Measurements from ENCODE around the gene SLC8A3.

Gene SLC8A3

DNA sequence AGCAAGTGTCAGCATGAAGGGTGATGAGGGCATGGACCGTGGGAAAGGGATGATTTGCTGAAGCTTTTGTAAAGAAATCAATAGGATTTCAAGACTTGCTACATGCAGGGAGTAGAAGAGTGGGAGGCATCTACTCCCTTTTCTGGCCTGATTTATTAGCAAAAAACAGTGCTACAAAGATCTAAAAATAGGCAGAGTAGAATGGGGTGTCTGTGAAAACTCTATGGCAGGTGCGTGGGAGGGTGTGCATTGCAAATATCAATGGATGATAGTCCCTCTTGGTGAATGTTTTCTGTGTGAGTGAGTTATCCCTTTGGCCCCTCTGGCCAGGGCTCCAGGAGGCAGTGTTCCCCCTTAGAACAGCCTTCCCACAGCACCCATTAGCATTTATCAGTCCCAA lies 170.5 kb downstream of the SLC8A3 start:
- TF ChIP-seq GABPA (IDR thresholded peaks at IDR 0.05; ENCODE audit: low read depth) (no peak), POLR2AphosphoS5 (IDR thresholded peaks at IDR 0.05; ENCODE audit: low read depth) (no peak), SPI1 (IDR thresholded peaks at IDR 0.05; ENCODE audit: borderline replicate concordance, low read depth) (no peak)
- TF ChIP-seq, protein P1, sequence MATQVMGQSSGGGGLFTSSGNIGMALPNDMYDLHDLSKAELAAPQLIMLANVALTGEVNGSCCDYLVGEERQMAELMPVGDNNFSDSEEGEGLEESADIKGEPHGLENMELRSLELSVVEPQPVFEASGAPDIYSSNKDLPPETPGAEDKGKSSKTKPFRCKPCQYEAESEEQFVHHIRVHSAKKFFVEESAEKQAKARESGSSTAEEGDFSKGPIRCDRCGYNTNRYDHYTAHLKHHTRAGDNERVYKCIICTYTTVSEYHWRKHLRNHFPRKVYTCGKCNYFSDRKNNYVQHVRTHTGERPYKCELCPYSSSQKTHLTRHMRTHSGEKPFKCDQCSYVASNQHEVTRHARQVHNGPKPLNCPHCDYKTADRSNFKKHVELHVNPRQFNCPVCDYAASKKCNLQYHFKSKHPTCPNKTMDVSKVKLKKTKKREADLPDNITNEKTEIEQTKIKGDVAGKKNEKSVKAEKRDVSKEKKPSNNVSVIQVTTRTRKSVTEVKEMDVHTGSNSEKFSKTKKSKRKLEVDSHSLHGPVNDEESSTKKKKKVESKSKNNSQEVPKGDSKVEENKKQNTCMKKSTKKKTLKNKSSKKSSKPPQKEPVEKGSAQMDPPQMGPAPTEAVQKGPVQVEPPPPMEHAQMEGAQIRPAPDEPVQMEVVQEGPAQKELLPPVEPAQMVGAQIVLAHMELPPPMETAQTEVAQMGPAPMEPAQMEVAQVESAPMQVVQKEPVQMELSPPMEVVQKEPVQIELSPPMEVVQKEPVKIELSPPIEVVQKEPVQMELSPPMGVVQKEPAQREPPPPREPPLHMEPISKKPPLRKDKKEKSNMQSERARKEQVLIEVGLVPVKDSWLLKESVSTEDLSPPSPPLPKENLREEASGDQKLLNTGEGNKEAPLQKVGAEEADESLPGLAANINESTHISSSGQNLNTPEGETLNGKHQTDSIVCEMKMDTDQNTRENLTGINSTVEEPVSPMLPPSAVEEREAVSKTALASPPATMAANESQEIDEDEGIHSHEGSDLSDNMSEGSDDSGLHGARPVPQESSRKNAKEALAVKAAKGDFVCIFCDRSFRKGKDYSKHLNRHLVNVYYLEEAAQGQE (IDR thresholded peaks at IDR 0.05; ENCODE audit: insufficient replicate concordance, low read depth): no peak
- TF ChIP-seq, protein P2, sequence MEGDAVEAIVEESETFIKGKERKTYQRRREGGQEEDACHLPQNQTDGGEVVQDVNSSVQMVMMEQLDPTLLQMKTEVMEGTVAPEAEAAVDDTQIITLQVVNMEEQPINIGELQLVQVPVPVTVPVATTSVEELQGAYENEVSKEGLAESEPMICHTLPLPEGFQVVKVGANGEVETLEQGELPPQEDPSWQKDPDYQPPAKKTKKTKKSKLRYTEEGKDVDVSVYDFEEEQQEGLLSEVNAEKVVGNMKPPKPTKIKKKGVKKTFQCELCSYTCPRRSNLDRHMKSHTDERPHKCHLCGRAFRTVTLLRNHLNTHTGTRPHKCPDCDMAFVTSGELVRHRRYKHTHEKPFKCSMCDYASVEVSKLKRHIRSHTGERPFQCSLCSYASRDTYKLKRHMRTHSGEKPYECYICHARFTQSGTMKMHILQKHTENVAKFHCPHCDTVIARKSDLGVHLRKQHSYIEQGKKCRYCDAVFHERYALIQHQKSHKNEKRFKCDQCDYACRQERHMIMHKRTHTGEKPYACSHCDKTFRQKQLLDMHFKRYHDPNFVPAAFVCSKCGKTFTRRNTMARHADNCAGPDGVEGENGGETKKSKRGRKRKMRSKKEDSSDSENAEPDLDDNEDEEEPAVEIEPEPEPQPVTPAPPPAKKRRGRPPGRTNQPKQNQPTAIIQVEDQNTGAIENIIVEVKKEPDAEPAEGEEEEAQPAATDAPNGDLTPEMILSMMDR (IDR thresholded peaks at IDR 0.05; ENCODE audit: insufficient read depth, low read length): no peak
- H3K27ac ChIP-seq (replicated peaks): no peak overlapping the region
- no peak for DNase-seq (ENCODE audit: low read depth in 1 of 2, low spot score in 1 of 2)
- no peaks in the 10 kb centered on the region for H3K27me3 ChIP-seq (ENCODE audit: insufficient read depth, poor library complexity, severe bottlenecking)
- H3K4me3 ChIP-seq (replicated peaks; ENCODE audit: insufficient read depth, low read length): no peak overlapping the region

DNA sequence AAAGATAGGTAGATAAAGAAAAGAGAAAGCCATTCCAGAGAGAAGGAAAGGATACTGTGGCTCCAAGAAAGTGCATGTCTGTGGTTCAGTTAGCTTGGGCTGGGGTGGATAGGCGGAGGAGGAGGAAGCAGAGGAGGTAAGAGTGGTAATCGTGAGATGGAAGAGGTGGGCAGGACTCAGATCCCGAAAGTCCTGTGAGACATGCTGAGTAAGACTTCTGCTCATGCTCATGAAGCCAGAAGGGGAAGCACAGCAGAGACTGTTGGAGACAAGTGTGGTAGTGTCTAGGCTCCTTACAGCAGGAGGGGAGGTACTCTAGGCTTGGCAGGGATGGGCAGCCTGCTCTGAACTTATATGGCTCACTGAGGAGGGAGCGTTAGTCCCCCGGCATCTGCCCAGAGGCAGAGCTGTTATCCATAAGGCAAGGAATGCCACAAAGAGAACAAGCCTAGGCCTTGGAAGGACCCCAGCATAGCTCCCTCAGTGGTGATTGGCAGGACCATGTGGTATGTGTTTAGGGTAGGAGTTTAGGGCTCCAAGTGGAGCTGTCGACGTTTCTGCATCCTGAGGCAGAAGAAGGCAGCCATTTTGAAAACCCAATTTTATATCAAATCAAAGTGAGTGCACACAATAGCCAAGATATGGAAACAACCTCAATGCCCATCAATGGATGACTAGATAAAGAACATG lies 174.2 kb downstream of the SLC8A3 start:
- Histone ChIP-seq H3K4me3 (replicated peaks; ENCODE audit: insufficient read depth, low read length) (no peak overlapping the region), H3K27ac (replicated peaks) (no peak overlapping the region), H3K27me3 (ENCODE audit: insufficient read depth, poor library complexity, severe bottlenecking) (no peaks in the 10 kb centered on the region)
- no peak for DNase-seq (ENCODE audit: low read depth in 1 of 2, low spot score in 1 of 2)
- no peak for TF ChIP-seq GABPA (IDR thresholded peaks at IDR 0.05; ENCODE audit: low read depth)
- TF ChIP-seq, protein P2 (IDR thresholded peaks at IDR 0.05; ENCODE audit: insufficient read depth, low read length): no peak
- TF ChIP-seq SPI1 (IDR thresholded peaks at IDR 0.05; ENCODE audit: borderline replicate concordance, low read depth): no peak
- TF ChIP-seq, protein P1 (IDR thresholded peaks at IDR 0.05; ENCODE audit: insufficient replicate concordance, low read depth): no peak
- no peak for TF ChIP-seq POLR2AphosphoS5 (IDR thresholded peaks at IDR 0.05; ENCODE audit: low read depth)

DNA sequence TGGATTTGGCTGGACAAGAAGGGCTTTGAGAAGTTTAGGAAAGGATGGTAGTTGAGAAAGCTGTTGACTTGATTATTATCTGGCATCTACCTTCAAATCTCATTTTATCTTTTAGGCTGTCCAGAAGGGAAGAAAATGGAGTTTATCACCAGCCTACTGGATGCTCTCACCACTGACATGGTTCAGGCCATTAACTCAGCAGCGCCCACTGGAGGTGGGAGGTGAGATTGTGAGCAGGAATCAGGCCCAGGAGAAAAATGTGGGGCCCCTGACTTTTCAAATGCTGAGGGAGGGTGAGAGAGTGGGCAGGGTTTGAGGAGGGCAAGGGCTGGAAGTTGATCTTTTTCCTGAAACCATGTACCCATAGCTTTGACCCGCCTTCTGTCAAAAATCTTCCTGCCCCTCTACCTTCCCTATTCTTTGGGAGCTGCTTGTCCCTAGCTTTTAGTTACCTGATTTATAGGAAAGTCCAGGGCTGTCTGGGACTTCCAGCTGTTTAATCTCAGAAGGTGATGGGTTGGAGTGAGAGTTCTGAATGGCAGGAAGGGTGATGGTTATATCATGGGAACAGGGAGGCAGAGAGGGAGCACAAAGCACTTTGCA lies 175.4 kb downstream of the SLC8A3 start:
- H3K27me3 ChIP-seq (ENCODE audit: insufficient read depth, poor library complexity, severe bottlenecking): no peaks in the 10 kb centered on the region
- peak in 1 of 2 experiments; percentile 2 for DNase-seq (ENCODE audit: low read depth in 1 of 2, low spot score in 1 of 2)
- H3K4me3 ChIP-seq (replicated peaks; ENCODE audit: insufficient read depth, low read length): no peak overlapping the region
- TF ChIP-seq GABPA (IDR thresholded peaks at IDR 0.05; ENCODE audit: low read depth) (no peak), SPI1 (IDR thresholded peaks at IDR 0.05; ENCODE audit: borderline replicate concordance, low read depth) (no peak), POLR2AphosphoS5 (IDR thresholded peaks at IDR 0.05; ENCODE audit: low read depth) (no peak)
- TF ChIP-seq, protein P1 (IDR thresholded peaks at IDR 0.05; ENCODE audit: insufficient replicate concordance, low read depth): no peak
- TF ChIP-seq, protein P2 (IDR thresholded peaks at IDR 0.05; ENCODE audit: insufficient read depth, low read length): peak; percentile 36
- no peak overlapping the region for H3K27ac ChIP-seq (replicated peaks)

All from HL-60 (cell line).